T-cell (primary cell): ENCODE results near the gene ABCD4. TPM values are rescaled to one million over a fixed set of nuclear protein-coding genes. Genes with fewer than 3 reads are reported as not detected.

Experiments
- ATAC-seq, 4 experiments: fragments of 200-7000 bp in 3 of 4; fragments of 150-1000 bp in 1 of 4; cut with Tn5 transposase; replicated peaks in 1 of 4; 1 replicate in 3 of 4; 2 replicates in 1 of 4; pipeline ENCODE4 v1.10.0; 2021; ENCODE audit warnings: moderate library complexity in 3 of 4, mild to moderate bottlenecking in 2 of 4, moderate number of reproducible peaks in 1 of 4
- CTCF ChIA-PET, 2 donors: fragments of 300-600 bp; sonication (Branson Sonifier 250); formaldehyde crosslinking; loops; one replicate each; lab custom pipeline; 2022; ENCODE audit warnings: antibody characterized with exemption in 2 of 2; lab: Charles Lee
- POLR2A ChIA-PET, 2 donors: fragments of 300-600 bp; sonication (Branson Sonifier 250); formaldehyde crosslinking; loops; one replicate each; lab custom pipeline; 2022; ENCODE audit warnings: antibody characterized with exemption in 2 of 2; lab: Charles Lee
- DNase-seq, 35 experiments: peaks; one replicate each; pipeline versions ENCODE4 v3.0.0 to v3.0.0-alpha.2; 2013 to 2023
- H3K27ac ChIP-seq: one replicate; pipeline ENCODE4 v1.5.1; 2013; ENCODE audit warnings: low read length
- H3K27me3 ChIP-seq, 2 experiments: replicated peaks in 1 of 2; 1 replicate in 1 of 2; 2 replicates in 1 of 2; pipeline versions ENCODE4 v1.6.1 to v1.7.0; 2013; ENCODE audit warnings: low read length in 1 of 2, mixed read lengths in 1 of 2; ENCODE audit not compliant: control insufficient read depth in 2 of 2, insufficient read depth in 2 of 2; ENCODE audit errors: extremely low read depth in 1 of 2
- H3K36me3 ChIP-seq, 2 donors: 1 replicate in 1 of 2; 2 replicates in 1 of 2; pipeline versions ENCODE4 v1.6.1 to v1.7.0; 2013; ENCODE audit warnings: low read length in 1 of 2; ENCODE audit not compliant: control insufficient read depth in 2 of 2, insufficient read depth in 1 of 2; ENCODE audit errors: extremely low read depth in 1 of 2
- H3K4me1 ChIP-seq, 2 experiments: 1 replicate in 1 of 2; 2 replicates in 1 of 2; pipeline versions ENCODE4 v1.6.1 to v1.7.0; 2013; ENCODE audit warnings: low read length in 2 of 2, mixed read lengths in 1 of 2; ENCODE audit not compliant: insufficient read depth in 2 of 2, control insufficient read depth in 1 of 2; ENCODE audit errors: extremely low read depth in 1 of 2
- H3K4me3 ChIP-seq, 2 donors: 1 replicate in 1 of 2; 2 replicates in 1 of 2; pipeline versions ENCODE4 v1.5.1 to v1.7.0; 2013; ENCODE audit warnings: mild to moderate bottlenecking in 2 of 2, low read length in 1 of 2, moderate library complexity in 1 of 2; ENCODE audit not compliant: control insufficient read depth in 1 of 2; ENCODE audit errors: extremely low read depth in 1 of 2
- H3K9me3 ChIP-seq: 2 replicates; pipeline ENCODE4 v1.7.0; 2013
- H3K27ac Mint-ChIP-seq, 2 donors: one replicate each; pipeline ENCODE4 v1.8.0; 2020 to 2021; ENCODE audit warnings: mild to moderate bottlenecking in 2 of 2, mixed read lengths in 2 of 2
- H3K27me3 Mint-ChIP-seq, 2 donors: one replicate each; pipeline ENCODE4 v1.8.0; 2021 to 2022; ENCODE audit warnings: mixed read lengths in 2 of 2
- H3K36me3 Mint-ChIP-seq: one replicate; pipeline ENCODE4 v1.8.0; 2021; ENCODE audit warnings: mixed read lengths
- H3K4me1 Mint-ChIP-seq, 3 donors: one replicate each; pipeline ENCODE4 v1.8.0; 2020 to 2022; ENCODE audit warnings: mixed read lengths in 3 of 3, mild to moderate bottlenecking in 1 of 3
- H3K4me3 Mint-ChIP-seq, 3 donors: one replicate each; pipeline ENCODE4 v1.8.0; 2020 to 2022; ENCODE audit warnings: mild to moderate bottlenecking in 3 of 3, mixed read lengths in 3 of 3, moderate library complexity in 3 of 3
- H3K9me3 Mint-ChIP-seq, 3 donors: one replicate each; pipeline ENCODE4 v1.8.0; 2020 to 2022; ENCODE audit warnings: mixed read lengths in 3 of 3
- WGBS: methylation state at CpG from one replicate; pipeline ENCODE4 v1.1.5; 2013; ENCODE audit warnings: missing lambda C conversion rate; ENCODE audit not compliant: insufficient coverage; 5-methylcytosine and 5-hydroxymethylcytosine counted together
- total RNA-seq, 35 experiments: library from RNA in 6 of 35; stranded (reverse) in 6 of 35; fragments of 120-200 nt in 1 of 35; gene quantifications; one replicate each; pipeline versions ENCODE4 v1.2.1 to v1.2.4 and lab custom pipeline; 2013 to 2026

ABCD4 gene
- total RNA-seq = 100 to 1,000 TPM in 1 of 5 donors, 10 to 100 TPM in 4; 70.3 to 103 (median 91.8) TPM
- 47.2 TPM for total RNA-seq (2013)
- 20.1 to 106 (median 53.5) reads per million in 29 experiments for total RNA-seq (lab: John Stamatoyannopoulos, UW)

DNA sequence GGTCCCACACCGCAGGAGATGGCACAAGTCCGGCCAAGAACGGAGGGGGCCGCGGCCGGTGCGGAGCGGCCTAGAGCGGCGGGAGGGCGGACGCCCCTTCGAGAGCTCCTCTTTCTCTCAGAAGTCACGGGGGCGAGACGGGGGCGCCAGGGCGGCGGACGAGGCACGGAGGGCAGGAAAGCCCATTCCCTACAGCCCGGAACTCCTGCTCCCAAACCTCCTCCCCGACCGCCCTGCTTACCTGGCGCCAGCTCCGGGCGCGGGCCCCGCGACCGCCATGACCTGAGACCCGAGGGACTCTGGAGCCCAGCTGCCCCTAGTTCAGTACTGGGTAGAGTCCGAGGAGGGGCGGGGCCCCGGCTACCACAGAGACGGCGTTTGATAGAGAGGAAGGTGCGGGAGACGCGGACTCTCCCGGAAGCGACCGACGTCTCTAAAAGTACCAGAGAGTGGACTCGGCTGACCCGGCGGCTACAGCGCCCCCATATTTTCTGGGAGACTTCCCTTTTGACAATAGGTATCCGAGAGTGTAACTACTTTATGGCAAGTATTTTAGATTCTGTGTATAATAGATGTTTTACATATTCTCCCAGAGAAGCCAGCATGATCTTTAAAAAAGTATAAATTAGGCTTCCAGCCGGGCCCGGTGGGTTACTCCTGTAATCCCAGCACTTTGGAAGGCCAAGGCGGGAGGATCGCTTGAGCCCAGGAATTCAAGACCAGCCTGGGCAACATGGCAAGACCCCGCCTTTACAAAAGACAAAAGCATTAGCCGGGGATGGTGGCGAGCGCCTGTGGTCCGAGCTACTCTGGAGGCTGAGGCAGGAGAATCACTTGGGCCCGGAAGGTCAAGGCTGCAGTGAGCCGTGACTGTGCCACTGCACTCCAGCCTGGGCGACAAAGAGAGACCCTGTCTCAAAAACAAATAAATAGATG is at the start of gene ABCD4:
TSS of gene ABCD4 (minus strand) at position 301 of the 936 bp plus-strand sequence. CDS start at position 279, 22 bp downstream.
- H3K4me3 ChIP-seq = peak within 1 kb of the TSS; percentile 78 to 91
- no peaks in the 10 kb centered on the region for H3K9me3 ChIP-seq
- ATAC-seq (peak; percentile 87 to 93 (median 90)), DNase-seq (peak; percentile 51 to 87 (median 74))
- peaks cover 2 to 32% of the 10 kb centered on the region in 2 experiments for H3K4me1 ChIP-seq
- Mint-ChIP-seq H3K9me3 (no peaks in the 10 kb centered on the region), H3K36me3 (peaks cover 11% of the 10 kb centered on the region), H3K27me3 (no peaks in the 10 kb centered on the region), H3K4me3 (peak within 1 kb of the TSS; percentile 94 to 98 (median 97)), H3K27ac (peak within 1 kb of the TSS; percentile 95 to 96), H3K4me1 (peaks cover 34 to 37% (median 35%) of the 10 kb centered on the region in 3 donors)
- H3K27me3 ChIP-seq = no peaks in the 10 kb centered on the region
- CTCF ChIA-PET = no interaction called here
- peak within 1 kb of the TSS; percentile 89 for H3K27ac ChIP-seq
- peaks cover under 1 to 11% of the 10 kb centered on the region in 2 donors for H3K36me3 ChIP-seq
- WGBS = 18% methylated on average over 46 of the region's 61 CpGs
- POLR2A ChIA-PET = no interaction called here

- ChIA-PET CTCF (interaction anchor here in 1 of 2 donors (0.6 kb wide), 1 partner anchor 39 kb away, joined by 4 read pairs; no protein-coding TSS in a partner anchor), POLR2A (no interaction called here)
- Histone ChIP-seq H3K36me3 (no peaks in the 10 kb centered on the region), H3K27me3 (peaks cover 2 to 21% of the 10 kb centered on the region in 2 experiments), H3K4me1 (no peaks in the 10 kb centered on the region), H3K27ac (no peak overlapping the region), H3K9me3 (no peaks in the 10 kb centered on the region), H3K4me3 (no peak overlapping the region)
- H3K4me1 Mint-ChIP-seq = no peaks in the 10 kb centered on the region
- no peak overlapping the region for H3K4me3 Mint-ChIP-seq
- H3K27ac Mint-ChIP-seq = no peak overlapping the region
- H3K27me3 Mint-ChIP-seq = peaks cover 4 to 9% of the 10 kb centered on the region in 2 donors
- H3K9me3 Mint-ChIP-seq = no peaks in the 10 kb centered on the region
- DNase-seq = no peak
- no peak for ATAC-seq
- H3K36me3 Mint-ChIP-seq = no peaks in the 10 kb centered on the region
- no CpG with 5 or more reads among the region's 1 CpG for WGBS
Observed at GRCh38 chr14:74350928-74351323, 48.2 kb upstream of the ABCD4 start.

DNA sequence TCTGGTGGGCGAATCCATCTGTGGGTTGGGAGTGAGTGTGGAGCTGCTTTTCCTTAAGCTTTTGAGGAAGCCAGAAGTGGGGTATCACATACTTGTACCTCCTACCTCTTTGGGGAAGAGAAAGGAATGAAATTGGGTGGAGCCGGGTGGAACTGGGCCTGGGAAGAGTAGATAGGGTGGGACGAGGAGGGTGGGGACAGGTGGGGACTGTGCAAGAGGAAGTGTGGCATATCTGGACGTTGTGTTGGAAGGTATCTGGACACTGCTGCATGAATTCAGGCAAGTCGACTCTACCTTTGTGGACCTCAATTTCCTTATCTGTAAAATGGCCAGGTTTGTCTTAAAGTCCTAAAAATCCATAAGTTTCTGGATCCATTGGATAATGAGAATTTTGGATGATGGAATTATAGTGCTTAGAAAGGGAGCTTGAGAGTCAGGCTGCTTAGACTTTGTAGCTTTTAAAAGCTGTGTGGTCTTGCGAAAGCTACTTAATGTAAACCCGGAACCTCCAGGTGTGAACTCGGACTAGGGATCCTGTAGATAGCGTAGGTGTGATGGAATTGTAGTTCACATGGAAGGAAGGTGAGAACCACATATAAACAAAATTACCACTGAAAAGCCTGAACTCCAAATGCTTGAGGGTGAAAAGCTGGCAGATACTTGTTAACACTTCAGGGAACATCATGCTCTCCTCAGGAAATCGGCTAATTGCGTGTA is 47.6 kb upstream of the ABCD4 start:
- H3K4me1 Mint-ChIP-seq = no peaks in the 10 kb centered on the region
- ATAC-seq (no peak), DNase-seq (no peak)
- no peaks in the 10 kb centered on the region for H3K9me3 ChIP-seq
- H3K36me3 ChIP-seq = no peaks in the 10 kb centered on the region
- peaks cover 2 to 21% of the 10 kb centered on the region in 2 experiments for H3K27me3 ChIP-seq
- H3K27ac Mint-ChIP-seq = no peak overlapping the region
- 50% methylated on average over 4 of the region's 11 CpGs for WGBS
- H3K36me3 Mint-ChIP-seq = no peaks in the 10 kb centered on the region
- no peaks in the 10 kb centered on the region for H3K9me3 Mint-ChIP-seq
- H3K27me3 Mint-ChIP-seq = peaks cover 4 to 10% of the 10 kb centered on the region in 2 donors
- H3K27ac ChIP-seq = no peak overlapping the region
- ChIA-PET POLR2A (no interaction called here), CTCF (interaction anchor here (0.6 kb wide), 2 partner anchors 40 to 173 kb away, joined by 3 to 4 read pairs; no protein-coding TSS in a partner anchor)
- H3K4me1 ChIP-seq = no peaks in the 10 kb centered on the region
- H3K4me3 Mint-ChIP-seq = no peak overlapping the region
- no peak overlapping the region for H3K4me3 ChIP-seq

DNA sequence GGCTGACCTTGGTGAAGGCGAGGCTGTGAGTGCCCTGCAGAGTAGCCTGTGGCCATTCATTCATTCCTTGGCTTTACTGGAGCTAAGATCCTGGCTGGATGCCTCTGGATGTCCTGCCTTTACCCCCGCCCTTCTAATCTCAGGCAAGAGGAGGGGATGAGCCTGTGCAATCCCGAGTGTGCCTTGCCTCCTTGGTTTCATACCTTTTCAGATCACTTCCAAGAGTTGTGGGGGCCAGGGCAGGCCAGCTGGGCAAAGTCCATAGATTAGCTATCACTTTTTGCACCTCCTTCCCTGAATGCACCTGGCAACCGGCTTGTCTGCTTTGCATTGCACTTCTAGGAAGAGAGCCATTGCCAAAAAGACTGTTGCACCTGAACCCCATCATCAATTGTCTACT is 47.0 kb upstream of the ABCD4 start:
- H3K4me3 ChIP-seq = no peak overlapping the region
- DNase-seq (no peak), ATAC-seq (no peak)
- H3K27me3 ChIP-seq = peaks cover 2 to 20% of the 10 kb centered on the region in 2 experiments
- POLR2A ChIA-PET = no interaction called here
- Mint-ChIP-seq H3K36me3 (no peaks in the 10 kb centered on the region), H3K27ac (no peak overlapping the region), H3K9me3 (no peaks in the 10 kb centered on the region), H3K27me3 (peaks cover 4 to 10% of the 10 kb centered on the region in 2 donors), H3K4me1 (no peaks in the 10 kb centered on the region), H3K4me3 (no peak overlapping the region)
- no peak overlapping the region for H3K27ac ChIP-seq
- CTCF ChIA-PET = interaction anchor here in 1 of 2 donors (0.6 kb wide), 1 partner anchor 172 kb away, joined by 3 read pairs; no protein-coding TSS in a partner anchor
- 71% methylated on average over 3 of the region's 4 CpGs for WGBS
- H3K36me3 ChIP-seq = no peaks in the 10 kb centered on the region
- H3K4me1 ChIP-seq = no peaks in the 10 kb centered on the region
- no peaks in the 10 kb centered on the region for H3K9me3 ChIP-seq

DNA sequence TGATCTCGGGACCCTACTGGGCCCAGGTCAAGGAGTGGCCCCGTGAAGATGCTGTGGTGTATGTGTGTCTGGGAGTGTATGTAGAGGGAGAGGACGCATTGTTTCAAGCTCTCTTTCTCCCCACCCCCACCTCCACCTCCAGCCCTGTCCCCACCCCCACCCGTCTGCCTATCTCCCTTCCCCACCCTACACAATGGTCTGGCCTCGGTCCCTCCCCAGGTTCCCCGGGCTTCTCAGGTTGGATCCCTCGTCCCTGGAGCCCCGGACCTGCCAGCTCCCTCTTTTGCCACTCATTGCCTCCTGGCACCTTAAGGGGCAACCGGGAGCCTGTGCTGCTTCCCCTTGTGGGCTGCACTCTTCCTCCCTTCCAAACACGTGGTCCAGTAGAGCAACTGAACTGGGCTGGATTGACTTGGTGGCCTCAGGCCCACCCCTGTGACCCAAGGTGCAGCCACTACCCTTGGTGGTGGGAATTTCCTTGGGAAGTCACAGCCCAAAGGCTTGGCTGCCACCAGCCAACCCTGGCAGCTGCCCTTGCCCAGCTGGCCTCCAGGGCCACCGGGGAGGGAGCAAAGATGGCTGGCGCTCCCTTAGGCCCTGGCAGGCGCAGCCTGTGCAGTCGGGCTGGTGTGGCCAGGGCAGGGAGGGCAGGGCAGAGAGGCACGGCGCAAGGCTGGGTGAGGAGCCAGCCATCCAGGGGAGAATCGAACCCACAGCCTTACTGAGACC is 46.2 kb upstream of the ABCD4 start:
- ChIA-PET POLR2A (no interaction called here), CTCF (interaction anchor here in 1 of 2 donors (1.1 kb wide), 1 partner anchor 29 kb away, joined by 5 read pairs; no protein-coding TSS in a partner anchor)
- 67% methylated on average over 12 of the region's 17 CpGs for whole genome bisulfite sequencing
- no peak overlapping the region for H3K4me3 ChIP-seq
- Mint-ChIP-seq H3K36me3 (no peaks in the 10 kb centered on the region), H3K9me3 (no peaks in the 10 kb centered on the region), H3K4me3 (no peak overlapping the region), H3K27me3 (peaks cover 4 to 10% of the 10 kb centered on the region in 2 donors), H3K4me1 (no peaks in the 10 kb centered on the region), H3K27ac (no peak overlapping the region)
- no peak overlapping the region for H3K27ac ChIP-seq
- ATAC-seq (no peak), DNase-seq (no peak)
- no peaks in the 10 kb centered on the region for H3K9me3 ChIP-seq
- H3K36me3 ChIP-seq = no peaks in the 10 kb centered on the region
- H3K4me1 ChIP-seq = no peaks in the 10 kb centered on the region
- H3K27me3 ChIP-seq = peaks cover 2 to 19% of the 10 kb centered on the region in 2 experiments
